Measurements from ENCODE around the gene ARHGAP28. TPM values are rescaled to one million over a fixed set of nuclear protein-coding genes. Genes with fewer than 3 reads are reported as not detected.
"Not testable (repeated sequence)": the region's sequence is repeated elsewhere in the genome, so short reads cannot be mapped to it uniquely, and the experiment has no call there.

The ARHGAP28 gene
- total RNA-seq, 1 donor from 2014 or later: 16.0 TPM

DNA sequence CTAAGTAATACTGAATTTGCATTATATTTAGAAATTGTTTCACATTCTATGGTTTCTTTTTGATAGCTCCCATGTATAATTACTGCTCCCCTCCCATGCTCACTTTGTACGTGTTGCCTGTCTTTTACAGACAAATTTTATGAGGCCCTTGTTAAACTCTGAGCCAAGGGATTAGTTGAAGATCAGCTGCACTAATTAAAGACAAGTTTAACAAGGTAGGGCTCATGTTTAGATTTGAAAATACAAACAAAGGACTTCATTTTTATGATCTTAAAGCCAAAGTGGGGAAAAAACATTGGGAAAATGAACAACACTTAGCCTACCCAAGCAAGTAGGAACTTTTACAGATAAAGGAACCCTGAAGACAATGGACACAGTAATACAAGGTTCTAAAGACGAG is 46.2 kb downstream of the ARHGAP28 start:
- no peak for DNase-seq (ENCODE audit: low spot score)

DNA sequence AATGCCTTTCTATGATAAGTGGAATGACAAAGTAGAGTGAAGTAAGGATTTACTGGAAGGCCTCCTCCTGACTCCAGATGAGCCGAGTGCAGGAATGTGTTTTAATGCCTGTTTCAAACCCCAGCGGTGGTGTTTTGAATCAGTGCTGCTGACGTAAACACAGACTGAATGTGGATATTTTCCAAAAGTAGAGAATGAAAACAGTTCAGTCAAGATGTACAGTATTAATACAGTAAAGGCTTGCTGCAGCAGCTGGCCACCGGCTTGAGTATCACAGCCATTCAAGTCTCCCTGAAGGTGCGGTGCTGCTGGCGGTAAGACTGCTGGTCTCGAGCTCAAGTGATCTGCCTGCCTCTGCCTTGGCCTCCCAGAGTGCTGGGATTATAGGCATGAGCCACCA is 46.7 kb downstream of the ARHGAP28 start:
- DNase-seq (ENCODE audit: low spot score): no peak

DNA sequence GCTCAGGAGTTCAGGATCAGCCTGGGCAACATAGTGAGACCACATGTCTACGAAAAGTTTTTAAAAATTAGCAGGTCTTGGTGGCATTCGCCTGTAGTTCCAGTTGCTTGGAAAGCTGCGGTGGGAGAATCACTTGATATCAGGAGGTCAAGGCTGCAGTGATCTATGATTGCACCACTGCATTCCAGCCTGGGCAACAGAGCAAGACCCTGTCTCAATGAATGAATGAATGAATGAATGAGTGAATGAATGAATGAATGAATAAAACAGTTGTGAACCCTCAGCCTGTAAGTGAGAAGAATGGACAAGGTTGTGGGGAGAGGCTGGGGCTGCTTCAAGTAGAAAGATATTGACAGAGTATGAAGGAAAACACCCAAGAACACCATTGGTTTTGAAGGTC is 48.0 kb downstream of the ARHGAP28 start:
- no peak for DNase-seq (ENCODE audit: low spot score)

DNA sequence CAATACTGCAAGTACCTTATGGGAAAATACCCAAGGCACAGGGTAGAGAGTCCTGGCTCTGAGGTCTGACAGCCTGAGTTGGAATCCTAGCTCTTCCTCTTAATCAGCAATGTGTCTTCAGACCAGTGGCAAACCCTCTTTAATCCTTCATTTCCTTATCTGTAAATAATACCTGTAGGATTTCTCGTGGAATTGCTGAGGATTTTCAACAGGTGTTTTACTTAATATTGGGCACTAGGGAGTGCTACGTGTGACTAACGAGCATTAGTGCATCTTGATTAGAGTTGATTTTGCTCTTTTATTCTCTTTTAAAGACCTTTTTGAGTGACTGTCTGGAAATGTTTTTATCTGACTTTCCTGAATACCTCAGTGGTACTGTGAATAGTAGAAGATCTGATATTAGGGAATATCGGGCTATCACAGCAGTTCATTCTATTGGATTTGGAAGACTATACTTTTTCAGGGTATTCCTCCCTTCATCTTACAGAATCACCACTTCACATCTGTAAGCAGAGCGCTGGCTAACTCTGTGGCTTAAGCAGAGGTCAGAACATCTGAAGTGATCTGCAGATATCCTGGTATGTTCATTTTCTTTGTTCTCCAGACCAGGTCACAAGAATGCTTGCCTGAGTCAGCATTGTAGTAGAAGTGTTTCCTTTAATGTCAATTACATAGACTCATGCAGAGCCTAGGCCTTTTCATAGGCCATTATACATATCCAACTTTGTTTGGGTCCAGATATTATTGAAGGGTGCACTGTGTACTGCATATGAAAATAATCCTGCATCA is 49.1 kb downstream of the ARHGAP28 start:
- DNase-seq (ENCODE audit: low spot score): no peak

DNA sequence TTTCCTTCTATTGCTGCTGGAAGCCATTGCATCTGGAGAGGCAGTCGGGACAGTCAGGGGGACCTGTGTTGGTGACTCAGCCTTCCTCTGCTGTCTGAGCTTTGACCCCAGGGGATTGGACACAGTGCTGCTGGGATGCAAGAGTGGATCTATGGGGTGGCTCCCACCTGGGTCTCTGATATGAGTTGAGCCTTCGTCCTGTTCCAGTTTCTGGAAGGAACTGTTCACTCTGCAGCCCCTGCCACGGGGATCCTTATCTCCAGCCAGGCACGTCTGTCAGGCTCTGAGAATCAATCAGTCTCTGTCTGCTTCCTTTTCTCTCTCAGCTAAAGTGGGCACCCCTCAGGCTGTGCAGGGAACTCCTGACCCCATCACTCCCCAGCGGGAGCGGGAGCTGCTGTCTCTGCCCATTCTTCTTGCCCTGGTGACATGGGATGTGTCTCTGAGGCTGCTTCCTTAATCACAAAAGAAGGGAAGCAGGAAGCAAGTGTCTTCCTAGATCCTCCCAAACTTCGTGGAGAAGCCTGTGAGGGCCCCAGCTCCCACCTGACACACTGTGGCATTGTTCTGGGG is 51.7 kb downstream of the ARHGAP28 start:
- DNase-seq (ENCODE audit: low spot score): no peak

DNA sequence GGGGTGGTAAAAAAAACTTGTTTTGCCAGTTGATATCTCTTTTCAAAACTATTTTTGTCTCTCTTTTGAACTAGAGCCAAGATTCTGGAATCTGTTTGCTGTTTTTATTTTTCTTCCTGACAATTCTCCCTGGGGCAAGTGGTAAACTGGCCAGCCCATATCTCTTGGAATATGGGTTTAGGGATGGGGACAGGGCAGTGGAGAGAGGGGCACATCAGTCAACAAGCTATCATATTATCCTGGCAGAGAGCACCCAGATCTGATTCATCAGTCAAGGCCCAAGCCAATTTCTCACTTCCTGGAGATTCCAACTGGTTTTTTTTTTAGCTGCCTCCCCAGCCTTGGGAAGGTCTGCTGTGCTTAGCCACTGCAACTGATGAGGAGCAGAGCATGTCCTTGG is 52.3 kb downstream of the ARHGAP28 start:
- no peak for DNase-seq (ENCODE audit: low spot score)

DNA sequence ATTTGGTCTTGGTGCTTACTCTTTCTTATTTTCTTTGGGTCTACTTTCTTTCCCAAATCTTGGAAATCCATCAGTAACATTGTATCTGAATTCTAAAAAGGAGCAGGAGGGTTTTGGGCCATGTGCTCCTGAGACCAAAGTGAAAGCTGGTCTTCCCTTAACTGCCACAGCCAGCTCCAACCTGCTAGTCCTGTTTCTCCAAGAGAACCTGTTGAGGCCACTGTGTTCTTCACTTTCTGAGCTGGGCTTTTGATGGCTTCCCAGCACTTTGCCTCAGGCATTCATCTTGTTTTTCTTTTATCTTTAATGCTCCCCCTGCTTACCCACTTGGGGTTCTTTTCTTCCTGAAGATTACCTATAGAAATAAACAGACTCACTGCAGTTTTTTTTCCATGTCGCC is 53.3 kb downstream of the ARHGAP28 start:
- DNase-seq (ENCODE audit: low spot score): no peak

DNA sequence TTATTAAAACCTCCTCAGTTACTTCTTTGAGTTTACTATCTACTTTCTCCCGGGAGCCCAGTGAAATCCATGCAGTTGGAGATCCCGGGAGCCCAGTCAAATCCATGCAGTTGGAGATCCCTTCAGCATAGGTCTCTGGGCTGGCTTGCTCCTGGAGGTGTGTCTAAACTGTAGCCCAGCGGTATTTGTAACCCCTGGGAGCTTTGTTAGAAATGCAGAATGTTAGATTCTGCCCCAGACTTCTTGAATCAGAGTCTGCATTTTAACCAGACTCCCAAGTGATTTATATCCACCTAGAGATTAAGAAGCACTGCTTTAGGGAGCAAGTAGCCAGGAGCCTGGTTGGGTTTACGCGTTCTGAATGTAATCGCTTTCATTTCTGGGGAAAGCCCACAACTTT is 54.5 kb downstream of the ARHGAP28 start:
- no peak for DNase-seq (ENCODE audit: low spot score)

DNA sequence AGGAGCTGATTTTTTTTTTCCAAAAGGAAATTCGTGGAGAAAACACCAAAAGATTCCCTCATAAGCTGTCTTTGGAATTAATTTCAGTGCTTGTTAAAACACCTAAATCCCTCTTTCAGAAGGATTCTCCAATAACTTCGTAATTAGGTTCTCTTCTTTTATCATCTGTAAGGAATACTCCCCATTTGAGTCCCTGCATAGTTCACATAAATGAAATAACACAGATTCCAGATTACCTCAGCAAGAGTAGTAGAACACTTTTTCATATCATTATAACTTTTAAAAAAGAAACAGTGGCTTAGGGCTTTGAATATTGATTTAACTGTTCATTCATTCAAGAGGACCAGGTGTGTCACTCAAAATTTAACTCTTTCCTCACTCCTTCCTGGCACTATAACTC is 55.5 kb downstream of the ARHGAP28 start:
- no peak for DNase-seq (ENCODE audit: low spot score)

DNA sequence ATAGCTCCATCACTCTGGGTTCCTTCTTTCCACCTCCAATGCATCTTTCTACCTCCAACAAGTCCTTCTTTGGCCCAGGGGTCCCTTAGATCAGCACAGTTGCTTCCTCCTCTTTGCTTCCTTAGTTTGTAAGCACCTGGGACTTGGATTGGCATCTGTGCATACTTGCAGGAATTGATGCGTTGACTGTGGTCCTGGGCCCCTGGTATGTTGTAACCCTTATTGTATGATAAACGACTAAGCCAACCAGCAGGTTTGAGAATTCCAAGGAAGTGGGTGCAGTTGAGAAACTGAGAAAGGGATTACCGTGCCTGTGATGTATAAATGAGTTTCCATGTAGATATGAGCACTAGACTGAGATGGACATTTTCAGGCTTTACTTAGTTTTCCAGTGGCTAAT is 55.9 kb downstream of the ARHGAP28 start:
- no peak for DNase-seq (ENCODE audit: low spot score)

DNA sequence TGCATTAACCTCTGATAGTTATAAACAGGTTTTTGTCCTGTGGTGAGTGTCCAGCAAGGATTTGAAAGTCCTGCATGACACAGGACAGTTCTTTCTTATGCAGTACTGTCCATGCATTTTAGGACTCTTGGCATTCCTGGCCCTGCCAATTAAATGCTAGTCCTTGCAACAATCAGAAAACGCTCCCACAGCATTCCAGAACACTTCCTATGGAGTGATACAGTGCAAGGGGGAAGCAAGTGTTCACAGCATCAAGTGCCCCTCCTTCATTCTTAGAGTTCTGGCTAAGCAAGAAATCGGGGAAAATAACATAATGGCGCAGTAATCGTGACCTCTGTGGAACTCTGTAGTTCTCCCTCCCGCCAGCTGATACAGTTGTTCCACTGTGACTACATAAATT is 62.9 kb downstream of the ARHGAP28 start:
- DNase-seq (ENCODE audit: low spot score): no peak

DNA sequence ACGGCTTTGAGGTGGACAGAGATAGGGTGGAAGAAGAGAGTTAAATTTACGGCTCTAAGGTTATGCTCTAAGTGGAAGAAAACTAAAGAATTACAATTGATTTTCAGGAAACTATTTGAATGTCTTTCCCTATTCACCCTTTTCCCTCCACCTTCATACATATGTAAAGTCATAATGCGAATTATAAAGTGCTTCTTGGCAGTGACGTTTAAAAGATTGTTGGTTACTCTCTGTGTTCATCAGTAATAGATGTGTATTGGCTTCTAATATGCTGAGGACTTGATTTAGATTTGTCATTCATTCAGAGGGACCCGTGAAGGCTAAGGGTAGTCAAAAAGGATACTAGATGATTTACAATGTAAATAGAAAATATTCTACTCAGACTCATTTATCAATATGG is 63.9 kb downstream of the ARHGAP28 start:
- no peak for DNase-seq (ENCODE audit: low spot score)

DNA sequence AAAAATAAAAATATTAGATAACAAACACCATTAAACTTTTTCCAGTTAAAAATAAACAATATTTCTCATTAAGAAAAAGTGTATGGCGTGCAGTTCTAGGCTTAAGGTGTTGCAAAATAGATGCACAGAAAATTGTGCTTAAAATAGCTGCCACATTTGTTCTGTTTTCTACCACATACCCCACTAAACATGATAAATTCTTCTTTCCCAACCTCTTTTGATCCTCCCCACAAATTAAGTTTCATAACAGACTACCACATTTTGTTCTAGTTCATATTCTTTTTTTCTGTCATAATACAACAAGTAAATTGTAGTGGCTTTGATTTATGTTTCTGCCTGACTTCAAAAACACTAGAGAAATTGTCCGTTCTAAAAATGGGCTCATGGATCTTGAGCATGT is 64.5 kb downstream of the ARHGAP28 start:
- DNase-seq (ENCODE audit: low spot score): no peak

DNA sequence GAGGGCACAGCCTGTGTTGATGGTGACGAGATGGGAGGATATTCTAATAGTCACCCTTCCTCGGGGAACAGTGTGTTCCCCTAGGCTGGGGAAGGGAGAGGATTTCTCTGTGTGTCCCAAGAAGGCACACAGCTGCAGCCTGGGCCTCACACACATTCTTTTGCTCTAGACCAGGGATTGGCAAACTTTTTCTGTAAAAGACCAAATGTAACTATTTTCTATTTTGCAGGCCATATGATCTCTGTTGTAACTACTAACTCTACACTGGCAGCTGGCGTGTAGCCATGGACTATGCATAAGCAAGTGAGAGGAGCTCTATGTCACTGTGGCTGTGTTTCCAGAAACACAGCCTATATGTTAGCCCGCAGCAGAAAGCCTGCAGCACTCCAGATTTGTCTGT is 65.8 kb downstream of the ARHGAP28 start:
- DNase-seq (ENCODE audit: low spot score): no peak

DNA sequence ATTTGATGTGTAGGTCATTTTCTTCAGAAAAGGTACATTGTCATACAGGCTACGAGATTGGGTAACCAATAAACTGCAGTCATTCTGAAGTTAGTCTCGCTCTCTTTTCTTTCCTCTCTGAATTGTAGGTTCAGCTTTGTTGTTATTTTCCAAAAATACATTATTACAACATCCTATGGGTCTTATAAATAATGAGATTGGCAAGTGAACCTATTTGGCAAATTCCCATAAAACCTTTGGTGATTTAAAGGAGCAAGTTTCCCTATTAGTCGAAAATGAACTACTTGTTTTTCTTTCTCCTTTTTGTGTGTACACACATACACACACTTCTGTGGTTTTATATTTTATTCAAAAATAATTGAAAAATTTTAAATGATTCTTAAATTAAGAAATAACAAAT is 67.0 kb downstream of the ARHGAP28 start:
- DNase-seq (ENCODE audit: low spot score): no peak

DNA sequence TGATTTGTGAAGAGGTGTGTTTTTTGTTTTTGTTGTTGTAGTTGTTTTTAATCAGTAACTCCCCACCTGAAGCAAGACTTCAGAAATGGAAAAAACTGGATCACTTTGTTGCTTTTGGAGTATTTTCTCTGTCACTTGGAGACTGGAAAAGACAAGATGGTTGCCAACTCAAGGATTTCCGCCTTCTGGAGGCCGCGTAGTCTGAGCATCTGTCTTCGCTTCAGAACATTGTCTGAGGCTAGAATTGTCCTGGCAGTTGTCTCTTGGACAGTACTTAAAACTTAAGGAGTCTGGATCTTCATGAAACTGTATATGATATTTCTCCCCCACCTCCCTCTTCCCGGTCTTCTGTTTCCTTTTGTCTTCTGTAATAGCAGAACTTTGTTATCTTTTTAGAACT is 67.7 kb downstream of the ARHGAP28 start:
- DNase-seq (ENCODE audit: low spot score): no peak

DNA sequence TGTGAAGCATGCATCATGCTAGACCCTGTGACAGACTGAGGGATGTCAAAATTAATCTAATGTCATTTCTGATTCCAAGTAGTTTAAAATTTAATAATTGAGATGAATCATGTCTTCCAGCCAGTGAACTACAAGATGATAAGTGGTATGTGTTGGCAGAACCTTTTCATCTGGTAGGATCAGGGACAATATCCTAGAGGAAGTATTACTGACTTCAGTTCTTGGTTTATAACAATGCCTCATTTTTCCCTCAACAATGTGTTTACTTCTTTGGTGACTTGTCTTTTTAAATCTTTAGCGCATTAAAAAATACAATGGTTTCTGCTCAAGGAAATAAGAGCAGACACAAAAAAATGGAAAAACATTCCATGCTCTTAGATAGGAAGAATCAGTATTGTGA is 69.4 kb downstream of the ARHGAP28 start:
- no peak for DNase-seq (ENCODE audit: low spot score)

DNA sequence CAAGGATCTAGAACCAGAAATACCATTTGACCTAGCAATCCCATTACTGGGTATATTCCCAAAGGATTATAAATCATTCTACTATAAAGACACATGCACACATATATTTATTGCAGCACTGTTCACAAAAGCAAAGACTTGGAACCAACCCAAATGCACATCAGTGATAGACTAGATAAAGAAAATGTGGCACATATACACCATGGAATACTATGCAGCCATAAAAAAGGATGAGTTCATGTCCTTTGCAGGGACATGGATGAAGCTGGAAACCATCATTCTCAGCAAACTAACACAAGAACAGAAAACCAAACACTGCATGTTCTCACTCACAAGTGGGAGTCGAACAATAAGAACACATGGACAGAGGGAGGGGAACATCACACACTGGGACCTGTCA is 70.8 kb downstream of the ARHGAP28 start:
- not testable (repeated sequence) for DNase-seq (ENCODE audit: low spot score)

DNA sequence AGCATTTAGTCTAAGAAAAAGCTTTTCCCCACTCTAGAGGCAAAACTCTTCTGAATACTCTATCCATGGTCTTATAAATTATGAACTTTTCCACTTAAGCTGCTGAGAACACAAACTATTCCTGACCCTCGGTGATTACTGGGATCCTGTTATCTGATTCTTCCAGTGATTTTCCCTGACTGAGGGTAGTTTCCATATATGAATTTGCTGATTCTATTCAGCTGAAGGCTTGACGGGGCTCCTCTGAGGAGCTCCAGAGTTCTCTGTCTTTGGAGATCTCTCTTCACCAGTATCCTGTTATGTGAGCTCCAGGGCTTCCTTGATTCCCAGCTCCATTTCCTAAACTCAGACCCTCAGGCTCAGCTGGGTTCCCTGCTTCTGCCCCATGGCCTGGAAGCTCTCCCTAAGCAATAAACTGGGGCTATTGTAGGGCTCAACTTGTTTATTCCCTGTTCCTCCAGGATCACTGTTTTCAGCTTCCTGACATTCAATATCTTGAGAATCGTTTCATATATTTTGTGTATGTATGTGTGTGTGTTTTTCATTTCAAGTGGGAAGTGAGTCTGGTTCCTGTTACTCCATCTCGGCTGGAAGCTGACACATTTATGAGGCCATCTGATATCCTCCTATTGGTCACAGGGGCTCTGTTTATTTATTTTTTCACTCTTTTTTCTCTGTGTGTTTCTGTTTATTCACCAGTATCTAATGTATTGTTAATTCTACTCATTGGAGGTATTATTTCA is 78.2 kb downstream of the ARHGAP28 start:
- no peak for DNase-seq (ENCODE audit: low spot score)

DNA sequence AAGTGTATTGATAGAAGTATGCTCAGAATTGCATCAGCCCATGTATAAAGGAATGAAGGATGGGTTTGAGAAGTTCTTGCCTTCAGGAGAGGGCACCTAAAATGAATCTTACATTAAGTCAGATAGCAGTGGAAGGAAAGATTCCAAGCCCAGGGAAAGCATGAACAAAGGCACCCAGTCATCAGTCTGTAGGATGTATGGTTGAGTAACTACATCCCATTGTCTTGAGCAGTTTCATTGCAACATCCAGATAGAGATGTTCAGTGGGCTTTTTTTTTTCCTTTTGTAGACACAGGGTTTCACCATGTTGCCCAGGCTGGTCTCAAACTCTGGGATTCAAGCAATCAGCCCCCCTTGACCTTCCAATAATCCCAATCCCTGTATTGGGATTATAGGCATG is 80.7 kb downstream of the ARHGAP28 start:
- DNase-seq (ENCODE audit: low spot score): no peak

DNA sequence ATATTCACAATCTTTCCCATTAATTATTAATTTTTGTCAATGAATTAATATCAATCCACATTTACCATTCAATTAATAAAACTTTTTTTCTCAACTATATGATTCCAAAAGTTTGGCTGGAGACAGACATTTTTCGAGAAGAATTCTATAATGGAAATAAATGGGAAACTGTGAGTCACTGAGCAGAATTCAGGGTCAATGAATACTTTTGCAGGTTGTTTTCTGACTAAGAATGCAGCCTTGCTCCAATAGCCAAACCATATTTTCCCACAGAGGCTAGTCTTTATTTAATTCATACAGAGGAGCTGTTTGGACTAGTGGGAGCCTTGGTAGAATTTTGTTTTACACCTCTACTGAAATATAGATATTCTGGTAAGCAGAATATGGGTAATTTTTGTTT is 82.3 kb downstream of the ARHGAP28 start:
- no peak for DNase-seq (ENCODE audit: low spot score)

DNA sequence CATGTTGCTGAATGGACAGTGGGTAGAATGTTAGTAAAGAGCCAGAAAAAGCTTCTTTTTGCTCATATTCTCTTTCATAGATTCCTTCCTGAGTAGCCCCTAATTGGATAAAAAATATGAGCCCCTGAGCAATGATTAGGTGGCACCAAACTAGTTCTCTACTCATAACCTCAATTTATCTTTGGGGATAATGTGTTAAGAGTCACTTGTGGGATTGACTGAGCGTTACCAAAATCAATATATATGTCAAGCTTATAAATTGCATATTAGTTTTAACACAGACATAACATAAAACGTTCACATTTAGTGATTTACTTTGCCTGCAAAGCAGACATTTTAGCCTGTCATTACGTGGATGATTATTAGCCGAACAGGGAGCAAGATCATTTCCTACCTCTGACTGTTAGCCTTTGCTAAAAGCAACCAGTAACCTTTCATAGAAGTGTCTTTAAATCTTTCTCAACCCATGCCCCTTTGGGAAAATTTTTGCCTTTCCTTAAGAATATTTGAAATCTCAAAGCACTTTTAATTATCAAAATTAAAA is 85.4 kb downstream of the ARHGAP28 start:
- DNase-seq (ENCODE audit: low spot score): no peak

DNA sequence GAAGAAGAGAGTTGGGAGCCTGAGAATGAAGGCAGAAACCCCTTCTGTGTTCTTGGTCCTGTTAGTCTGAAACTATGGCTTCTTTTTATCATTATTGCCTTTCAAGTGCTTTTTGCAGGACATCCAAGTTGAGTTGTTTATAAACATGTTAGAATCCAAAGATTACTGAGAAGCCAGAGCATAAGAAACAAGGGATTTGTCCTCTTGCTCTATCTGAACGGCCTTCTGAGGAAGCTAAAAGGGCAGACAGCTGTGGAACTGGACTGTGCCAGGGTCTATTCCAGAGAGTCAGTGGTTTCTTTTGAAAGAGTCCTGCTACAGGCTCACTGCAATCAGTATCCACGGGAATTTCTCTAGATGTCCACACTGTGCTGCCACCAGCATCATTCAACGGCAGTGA is 86.6 kb downstream of the ARHGAP28 start:
- no peak for DNase-seq (ENCODE audit: low spot score)

All from ureter (tissue), 1 donor.